Measurements from ENCODE around the gene PLEKHM2. TPM values are rescaled to one million over a fixed set of nuclear protein-coding genes. Genes with fewer than 3 reads are reported as not detected.

The PLEKHM2 gene
- total and polyA plus RNA-seq, 2 of the 4 experiments (the other 2 are of a cell fraction), result 24.7 to 48.0 TPM

DNA sequence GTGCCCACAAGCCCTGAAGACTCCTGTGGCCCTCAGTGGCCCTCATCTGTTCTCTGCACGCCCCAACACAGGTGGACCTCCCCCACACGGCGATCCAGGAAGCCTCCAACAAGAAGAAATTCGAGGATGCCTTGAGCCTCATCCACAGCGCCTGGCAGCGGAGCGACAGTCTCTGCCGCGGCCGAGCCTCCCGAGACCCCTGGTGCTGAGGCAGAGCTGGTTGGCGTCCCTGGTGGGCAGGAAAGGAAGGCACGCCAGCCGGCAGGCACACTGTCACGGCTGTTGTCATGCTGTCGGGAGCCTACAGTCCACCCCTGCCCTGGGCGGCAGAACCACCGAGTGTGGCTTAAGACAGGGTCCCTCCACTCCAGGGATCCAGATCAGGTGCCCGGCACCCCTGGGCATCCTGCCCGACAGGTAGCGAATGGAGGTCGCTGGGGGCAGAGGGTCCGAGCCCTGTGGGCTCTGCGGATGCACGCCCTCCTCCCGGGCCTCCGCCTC is 49.7 kb downstream of the PLEKHM2 start:
- peaks cover 58% of the 10 kb centered on the region for H3K36me3 ChIP-seq (ENCODE audit: control insufficient read depth, insufficient read depth, low read length)
- no peak overlapping the region for H2BK20ac ChIP-seq (ENCODE audit: low read depth, low read length)
- no peak overlapping the region for H2AK9ac ChIP-seq (replicated peaks; ENCODE audit: low read depth, low read length, poor library complexity)
- H2AFZ ChIP-seq (replicated peaks; ENCODE audit: low read length, poor library complexity), result no peak overlapping the region
- H3K79me1 ChIP-seq (ENCODE audit: low read depth in 1 of 2, low read length in 2 of 2), result no peaks in the 10 kb centered on the region; a peak in 2 of 4 replicates
- no peak overlapping the region for H3K56ac ChIP-seq (ENCODE audit: extremely low read depth, insufficient read depth, low read length)
- TF ChIP-seq CHD1 (IDR thresholded peaks at IDR 0.05; ENCODE audit: low read depth, low read length) (no peak), RAD21 (IDR thresholded peaks at IDR 0.05; ENCODE audit: low read length) (no peak), CTCF (conservative IDR thresholded peaks at IDR 0.05; ENCODE audit: low read depth, low read length) (no peak), BHLHE40 (IDR thresholded peaks at IDR 0.05; ENCODE audit: low read depth, low read length) (no peak), MAZ (IDR thresholded peaks at IDR 0.05; ENCODE audit: borderline replicate concordance, low read depth, low read length) (no peak)
- no peak for DNase-seq
- no peaks in the 10 kb centered on the region for H3K9me3 ChIP-seq (ENCODE audit: control insufficient read depth, insufficient read depth, low read length)
- no peak overlapping the region for H4K91ac ChIP-seq (ENCODE audit: insufficient read depth, low read depth, low read length)
- H3K4me1 ChIP-seq (ENCODE audit: control insufficient read depth, insufficient read depth, low read length), result no peaks in the 10 kb centered on the region
- no peaks in the 10 kb centered on the region for H3K27me3 ChIP-seq (ENCODE audit: control insufficient read depth, insufficient read depth, low read length)
- H2BK120ac ChIP-seq (ENCODE audit: low read depth, low read length), result no peak overlapping the region
- intact Hi-C loops (cut with micrococcal nuclease) (no loop called here), in situ Hi-C loops (cut with MboI; ENCODE audit: low sequenced_read_pairs) (no loop called here), dilution Hi-C loops (cut with HindIII; ENCODE audit: low sequenced_read_pairs, unreplicated experiment) (no loop called here)
- no peak overlapping the region for H3K27ac ChIP-seq (ENCODE audit: insufficient read depth, low read length)
- POLR2A ChIA-PET (ENCODE audit: unreplicated experiment), result no interaction called here
- no peak overlapping the region for H3K23ac ChIP-seq (ENCODE audit: low read depth, low read length)
- no peak overlapping the region for H2AK5ac ChIP-seq (ENCODE audit: low read depth, low read length)
- no peak overlapping the region for H3K14ac ChIP-seq (replicated peaks; ENCODE audit: low read depth, low read length)
- H3K4me2 ChIP-seq (ENCODE audit: low read depth, low read length), result no peak overlapping the region
- no peak overlapping the region for H3K4ac ChIP-seq (ENCODE audit: low read depth, low read length)
- no peak overlapping the region for H3K18ac ChIP-seq (ENCODE audit: low read depth, low read length)
- ATAC-seq (ENCODE audit: low read depth), result no peak
- no peaks in the 10 kb centered on the region for H3K9me1 ChIP-seq (ENCODE audit: insufficient read depth, low read length)
- H4K20me1 ChIP-seq (ENCODE audit: insufficient read depth, low read length), result no peaks in the 10 kb centered on the region; the same call in 1 of the 2 replicates
- no peak overlapping the region for H2BK5ac ChIP-seq (ENCODE audit: low read depth, low read length, poor library complexity, severe bottlenecking)
- H2BK15ac ChIP-seq (ENCODE audit: low read depth, low read length), result no peak overlapping the region
- H3K9ac ChIP-seq (ENCODE audit: low read depth, low read length), result no peak overlapping the region
- no TSS peak for BruUV-seq (replicated peaks)
- no peak overlapping the region for H3K4me3 ChIP-seq (ENCODE audit: insufficient read depth, low read depth, low read length)
- CTCF ChIA-PET, result no interaction called here
- no peak overlapping the region for H4K8ac ChIP-seq (ENCODE audit: low read depth in 2 of 2, low read length in 2 of 2)
- H4K5ac ChIP-seq (ENCODE audit: low read depth, low read length), result no peak overlapping the region
- 94% methylated on average over 23 of the region's 27 CpGs; no CpG with 5 or more reads in 1 of the 2 experiments for WGBS, 2 experiments (ENCODE audit: extremely low coverage in 2 of 2, insufficient read length in 1 of 2)

Measured in IMR-90 (cell line).